ENCODE measurements around the gene C22orf23. TPM values are rescaled to one million over a fixed set of nuclear protein-coding genes. Genes with fewer than 3 reads are reported as not detected.

C22orf23 gene
- total and polyA plus RNA-seq, 9 of the 15 experiments (the other 6 are each of a cell fraction or from before 2014, with no cell fraction given), result 0.25 to 1.0 (median 0.53) TPM

DNA sequence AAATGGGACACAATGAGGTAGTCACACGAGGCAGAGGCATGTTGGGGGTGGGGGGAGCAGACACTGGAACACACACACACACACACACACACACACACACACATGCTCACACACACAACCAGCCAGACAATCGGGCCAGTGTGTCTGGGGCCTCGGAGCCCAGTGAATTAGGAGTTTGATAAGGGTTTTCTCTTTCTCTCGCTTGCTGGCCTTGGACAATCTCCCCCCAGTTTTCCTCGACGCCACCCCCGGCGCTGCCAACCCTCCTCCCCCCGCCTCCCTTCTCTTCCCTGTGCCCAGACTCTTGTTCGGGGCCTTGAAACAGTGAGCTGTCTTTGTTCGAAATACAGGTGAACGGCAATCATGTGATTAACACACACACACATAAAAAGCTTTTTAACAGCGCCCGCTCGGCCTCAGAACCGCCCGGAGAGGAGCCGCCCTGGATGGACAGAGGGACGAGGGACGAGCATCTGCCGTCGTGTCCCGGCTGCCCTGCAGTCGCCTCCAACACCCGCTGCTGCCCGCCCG is 32.4 kb upstream of the C22orf23 start (continued):
- TF ChIP-seq ZNF143 (CRISPR knock-in tag; IDR thresholded peaks at IDR 0.05), result no peak
- no peak for TF ChIP-seq ZNF830 (CRISPR knock-in tag; IDR thresholded peaks at IDR 0.05)

DNA sequence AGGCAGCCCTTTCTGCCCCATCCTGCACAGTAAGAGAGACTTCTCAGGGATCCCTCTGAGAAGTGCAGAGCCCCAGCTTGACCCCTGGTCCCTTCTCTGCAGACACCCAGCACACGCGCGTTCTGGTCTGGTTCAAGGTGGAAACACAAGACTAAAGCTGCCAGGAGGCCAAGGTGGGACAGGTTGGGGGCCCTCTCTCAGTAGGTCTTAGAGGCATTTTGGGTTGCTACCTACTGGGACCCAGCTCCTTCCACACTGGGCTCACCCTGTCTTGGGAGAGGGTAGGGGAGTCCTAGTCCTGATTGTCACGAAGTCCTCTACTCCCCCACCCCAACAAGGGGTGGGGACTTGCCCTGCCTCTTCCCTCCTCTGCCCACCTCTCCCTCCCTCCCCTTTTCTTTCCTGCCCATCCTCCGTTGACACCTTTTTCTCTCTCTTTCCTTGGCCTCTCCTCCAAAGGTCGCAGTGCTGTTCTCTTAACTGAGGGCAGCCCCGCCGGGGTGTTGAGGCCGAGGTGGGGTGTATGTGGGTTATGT is 31.7 kb upstream of the C22orf23 start:
- no peaks in the 10 kb centered on the region for H4K20me1 ChIP-seq (replicated peaks; ENCODE audit: control insufficient read depth, insufficient read depth, low read length)
- H3K79me2 ChIP-seq (ENCODE audit: control insufficient read depth, insufficient read depth, low read length), result no peaks in the 10 kb centered on the region
- in situ Hi-C loops (cut with MboI), result no loop called here
- ChIA-PET CTCF (ENCODE audit: low intra/inter-chr PET ratio) (no interaction called here), POLR2A (interaction anchor here (0.6 kb wide), 1 partner anchor 158 kb away, joined by 3 read pairs; no protein-coding TSS in a partner anchor)
- intact Hi-C loops (cut with micrococcal nuclease), result no loop called here
- H2AFZ ChIP-seq (ENCODE audit: low read depth, low read length), result no peak overlapping the region
- WGBS (ENCODE audit: insufficient coverage, low coverage, missing lambda C conversion rate), result 92% methylated on average over 3 of the region's 9 CpGs
- H3K9me1 ChIP-seq (ENCODE audit: control insufficient read depth, insufficient read depth, low read length), result no peaks in the 10 kb centered on the region
- no peaks in the 10 kb centered on the region for H3K27me3 ChIP-seq (ENCODE audit: control insufficient read depth in 2 of 2, insufficient read depth in 2 of 2, low read length in 2 of 2)
- no peak for ATAC-seq
- H3K9ac ChIP-seq (ENCODE audit: insufficient read depth in 1 of 2, low read depth in 2 of 2, low read length in 2 of 2), result no peak overlapping the region
- no peak overlapping the region for H3K4me3 ChIP-seq
- H3K4me2 ChIP-seq (ENCODE audit: insufficient read depth, low read length), result no peak overlapping the region
- peaks cover 0 to 13% of the 10 kb centered on the region in 2 experiments; a peak in 2 of 5 replicates for H3K4me1 ChIP-seq (replicated peaks in 1 of 2; ENCODE audit: control insufficient read depth in 2 of 2, insufficient read depth in 2 of 2, low read length in 2 of 2)
- no peak for TF ChIP-seq ZNF354B (CRISPR knock-in tag; IDR thresholded peaks at IDR 0.05)
- no peak for TF ChIP-seq TGIF2 (CRISPR knock-in tag; IDR thresholded peaks at IDR 0.05)
- no peak for TF ChIP-seq CAMTA2 (CRISPR knock-in tag; conservative IDR thresholded peaks at IDR 0.05)
- TF ChIP-seq CREM (IDR thresholded peaks at IDR 0.05; ENCODE audit: low read depth), result no peak
- TF ChIP-seq, protein P1, sequence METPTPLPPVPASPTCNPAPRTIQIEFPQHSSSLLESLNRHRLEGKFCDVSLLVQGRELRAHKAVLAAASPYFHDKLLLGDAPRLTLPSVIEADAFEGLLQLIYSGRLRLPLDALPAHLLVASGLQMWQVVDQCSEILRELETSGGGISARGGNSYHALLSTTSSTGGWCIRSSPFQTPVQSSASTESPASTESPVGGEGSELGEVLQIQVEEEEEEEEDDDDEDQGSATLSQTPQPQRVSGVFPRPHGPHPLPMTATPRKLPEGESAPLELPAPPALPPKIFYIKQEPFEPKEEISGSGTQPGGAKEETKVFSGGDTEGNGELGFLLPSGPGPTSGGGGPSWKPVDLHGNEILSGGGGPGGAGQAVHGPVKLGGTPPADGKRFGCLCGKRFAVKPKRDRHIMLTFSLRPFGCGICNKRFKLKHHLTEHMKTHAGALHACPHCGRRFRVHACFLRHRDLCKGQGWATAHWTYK (CRISPR knock-in tag; IDR thresholded peaks at IDR 0.05), result no peak
- TF ChIP-seq, protein P2, sequence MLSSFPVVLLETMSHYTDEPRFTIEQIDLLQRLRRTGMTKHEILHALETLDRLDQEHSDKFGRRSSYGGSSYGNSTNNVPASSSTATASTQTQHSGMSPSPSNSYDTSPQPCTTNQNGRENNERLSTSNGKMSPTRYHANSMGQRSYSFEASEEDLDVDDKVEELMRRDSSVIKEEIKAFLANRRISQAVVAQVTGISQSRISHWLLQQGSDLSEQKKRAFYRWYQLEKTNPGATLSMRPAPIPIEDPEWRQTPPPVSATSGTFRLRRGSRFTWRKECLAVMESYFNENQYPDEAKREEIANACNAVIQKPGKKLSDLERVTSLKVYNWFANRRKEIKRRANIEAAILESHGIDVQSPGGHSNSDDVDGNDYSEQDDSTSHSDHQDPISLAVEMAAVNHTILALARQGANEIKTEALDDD (IDR thresholded peaks at IDR 0.05), result no peak
- no peak for TF ChIP-seq NELFE (IDR thresholded peaks at IDR 0.05; ENCODE audit: insufficient read depth, insufficient read length)
- no peak for TF ChIP-seq PRPF4 (IDR thresholded peaks at IDR 0.05; ENCODE audit: insufficient read depth, low read depth, low read length, poor library complexity, severe bottlenecking)
- TF ChIP-seq, protein P3, sequence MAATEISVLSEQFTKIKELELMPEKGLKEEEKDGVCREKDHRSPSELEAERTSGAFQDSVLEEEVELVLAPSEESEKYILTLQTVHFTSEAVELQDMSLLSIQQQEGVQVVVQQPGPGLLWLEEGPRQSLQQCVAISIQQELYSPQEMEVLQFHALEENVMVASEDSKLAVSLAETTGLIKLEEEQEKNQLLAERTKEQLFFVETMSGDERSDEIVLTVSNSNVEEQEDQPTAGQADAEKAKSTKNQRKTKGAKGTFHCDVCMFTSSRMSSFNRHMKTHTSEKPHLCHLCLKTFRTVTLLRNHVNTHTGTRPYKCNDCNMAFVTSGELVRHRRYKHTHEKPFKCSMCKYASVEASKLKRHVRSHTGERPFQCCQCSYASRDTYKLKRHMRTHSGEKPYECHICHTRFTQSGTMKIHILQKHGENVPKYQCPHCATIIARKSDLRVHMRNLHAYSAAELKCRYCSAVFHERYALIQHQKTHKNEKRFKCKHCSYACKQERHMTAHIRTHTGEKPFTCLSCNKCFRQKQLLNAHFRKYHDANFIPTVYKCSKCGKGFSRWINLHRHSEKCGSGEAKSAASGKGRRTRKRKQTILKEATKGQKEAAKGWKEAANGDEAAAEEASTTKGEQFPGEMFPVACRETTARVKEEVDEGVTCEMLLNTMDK (IDR thresholded peaks at IDR 0.05; ENCODE audit: borderline replicate concordance, insufficient read depth, low read depth, low read length, poor library complexity, severe bottlenecking), result no peak
- TF ChIP-seq NCOR1 (IDR thresholded peaks at IDR 0.05), result no peak
- TF ChIP-seq, protein P4, sequence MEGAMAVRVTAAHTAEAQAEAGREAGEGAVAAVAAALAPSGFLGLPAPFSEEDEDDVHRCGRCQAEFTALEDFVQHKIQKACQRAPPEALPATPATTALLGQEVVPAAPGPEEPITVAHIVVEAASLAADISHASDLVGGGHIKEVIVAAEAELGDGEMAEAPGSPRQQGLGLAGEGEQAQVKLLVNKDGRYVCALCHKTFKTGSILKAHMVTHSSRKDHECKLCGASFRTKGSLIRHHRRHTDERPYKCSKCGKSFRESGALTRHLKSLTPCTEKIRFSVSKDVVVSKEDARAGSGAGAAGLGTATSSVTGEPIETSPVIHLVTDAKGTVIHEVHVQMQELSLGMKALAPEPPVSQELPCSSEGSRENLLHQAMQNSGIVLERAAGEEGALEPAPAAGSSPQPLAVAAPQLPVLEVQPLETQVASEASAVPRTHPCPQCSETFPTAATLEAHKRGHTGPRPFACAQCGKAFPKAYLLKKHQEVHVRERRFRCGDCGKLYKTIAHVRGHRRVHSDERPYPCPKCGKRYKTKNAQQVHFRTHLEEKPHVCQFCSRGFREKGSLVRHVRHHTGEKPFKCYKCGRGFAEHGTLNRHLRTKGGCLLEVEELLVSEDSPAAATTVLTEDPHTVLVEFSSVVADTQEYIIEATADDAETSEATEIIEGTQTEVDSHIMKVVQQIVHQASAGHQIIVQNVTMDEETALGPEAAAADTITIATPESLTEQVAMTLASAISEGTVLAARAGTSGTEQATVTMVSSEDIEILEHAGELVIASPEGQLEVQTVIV (CRISPR knock-in tag; IDR thresholded peaks at IDR 0.05; ENCODE audit: borderline replicate concordance), result no peak
- TF ChIP-seq NCOA6 (IDR thresholded peaks at IDR 0.05), result no peak
- no peaks in the 10 kb centered on the region for H3K36me3 ChIP-seq (ENCODE audit: control insufficient read depth, insufficient read depth, low read length)
- no TSS peak for BruUV-seq (replicated peaks)
- no peak for FAIRE-seq
- H3K27ac ChIP-seq (ENCODE audit: extremely low read depth, low read depth, low read length), result no peak overlapping the region
- H3K9me3 ChIP-seq (replicated peaks; ENCODE audit: control insufficient read depth, insufficient read depth, low read depth, low read length), result no peaks in the 10 kb centered on the region
- no peak for DNase-seq (ENCODE audit: extremely low read depth in 1 of 4, low spot score in 3 of 4)

All from K562 (cell line).